Loucy (cell line): ENCODE measurements around the gene PRUNE2.
A peak's percentile ranks its signal among the peaks of the same experiment; 100 is the strongest.

Experiments used
- H2AFZ ChIP-seq: fragments of 200-600 bp; sonication (generic); 2 replicates; pipeline ENCODE4 v1.6.0; 2016; ENCODE audit warnings: antibody characterized with exemption, mild to moderate bottlenecking, low read length, moderate library complexity
- H3F3A ChIP-seq: fragments of 200-600 bp; 2 replicates; pipeline ENCODE4 v1.6.0; 2016; ENCODE audit warnings: antibody characterized with exemption, low read depth, mild to moderate bottlenecking
- H3K27me3 ChIP-seq: fragments of 200-600 bp; sonication (generic); 2 replicates; pipeline ENCODE4 v1.6.1; 2014; ENCODE audit warnings: low read length, mild to moderate bottlenecking; ENCODE audit not compliant: insufficient read depth, poor library complexity, severe bottlenecking
- H3K36me3 ChIP-seq: fragments of 200-600 bp; sonication (generic); 2 replicates; pipeline ENCODE4 v1.6.1; 2016; ENCODE audit warnings: low read length; ENCODE audit not compliant: insufficient read depth
- H3K4me1 ChIP-seq: fragments of 200-600 bp; sonication (generic); 2 replicates; pipeline ENCODE4 v1.5.1; 2014; ENCODE audit warnings: low read length, mild to moderate bottlenecking; ENCODE audit not compliant: insufficient read depth, poor library complexity, severe bottlenecking
- H3K4me2 ChIP-seq: fragments of 200-600 bp; sonication (generic); 2 replicates; pipeline ENCODE4 v1.6.0; 2014; ENCODE audit warnings: antibody characterized with exemption, low read length, low read depth, mild to moderate bottlenecking; ENCODE audit not compliant: poor library complexity, severe bottlenecking
- H3K4me3 ChIP-seq: fragments of 200-600 bp; sonication (generic); 2 replicates; pipeline ENCODE4 v1.5.1; 2014; ENCODE audit warnings: low read length, mild to moderate bottlenecking, mixed read lengths; ENCODE audit not compliant: poor library complexity, severe bottlenecking
- H3K79me2 ChIP-seq: fragments of 200-600 bp; sonication (generic); 2 replicates; pipeline ENCODE4 v1.6.1; 2014; ENCODE audit warnings: low read length; ENCODE audit not compliant: insufficient read depth
- H3K9ac ChIP-seq: fragments of 200-600 bp; sonication (generic); 2 replicates; pipeline ENCODE4 v1.6.0; 2014; ENCODE audit warnings: mild to moderate bottlenecking, low read depth, low read length, moderate library complexity; ENCODE audit not compliant: poor library complexity, severe bottlenecking
- H3K9me2 ChIP-seq: fragments of 200-600 bp; sonication (generic); replicated peaks from 2 replicates; pipeline ENCODE4 v1.6.1; 2016; ENCODE audit warnings: low read depth, low read length, mixed read lengths
- H3K9me3 ChIP-seq: fragments of 200-600 bp; sonication (generic); 2 replicates; pipeline ENCODE4 v1.6.1; 2014; ENCODE audit warnings: mild to moderate bottlenecking, antibody characterized with exemption, low read length, low read depth; ENCODE audit not compliant: insufficient read depth
- H4K20me1 ChIP-seq: fragments of 200-600 bp; sonication (generic); 2 replicates; pipeline ENCODE4 v1.6.0; 2014; ENCODE audit warnings: antibody characterized with exemption, low read length, mild to moderate bottlenecking; ENCODE audit not compliant: insufficient read depth, poor library complexity, severe bottlenecking
- EZH2phosphoT487 ChIP-seq: fragments of 200-600 bp; IDR thresholded peaks from 2 replicates; pipeline ENCODE4 v1.6.1; 2018; ENCODE audit warnings: antibody characterized with exemption, mild to moderate bottlenecking, moderate library complexity, borderline replicate concordance
- TF ChIP-seq, protein P1 (sequence below): fragments of 200-600 bp; sonication (generic); conservative IDR thresholded peaks from 2 replicates; pipeline ENCODE4 v1.5.1; 2014; ENCODE audit warnings: mild to moderate bottlenecking, antibody characterized with exemption, low read length

Gene PRUNE2

DNA sequence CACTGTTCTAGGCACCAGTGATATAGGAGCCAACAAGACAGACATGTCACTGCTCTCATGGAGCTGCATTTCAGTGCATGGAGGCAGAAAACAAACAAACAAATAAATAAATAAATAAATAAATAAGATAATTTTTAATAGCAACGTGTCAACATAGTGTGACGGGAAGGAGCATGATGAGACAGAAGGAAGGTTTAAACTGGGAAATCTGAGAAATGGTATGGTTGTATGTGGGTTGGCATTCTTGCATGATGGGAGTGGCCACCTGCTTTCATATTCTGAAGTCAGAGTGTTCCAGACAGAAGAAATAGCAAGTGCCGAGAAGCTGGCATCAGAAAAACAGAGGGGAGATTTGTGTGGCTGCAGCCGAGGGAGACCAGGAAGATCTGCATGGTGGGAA, 141.8 kb downstream of the PRUNE2 start, which contains the start of gene PCA3:
Gene PCA3 (plus strand): TSS at position 301 of the 400 bp plus-strand sequence.
- Histone ChIP-seq H3K79me2 (no peaks in the 10 kb centered on the region), H3F3A (no peaks in the 10 kb centered on the region), H3K4me2 (no peak within 1 kb of the TSS), H2AFZ (no peak within 1 kb of the TSS), H3K9me2 (no peaks in the 10 kb centered on the region), H3K4me1 (no peaks in the 10 kb centered on the region), H3K4me3 (no peak within 1 kb of the TSS), H3K36me3 (no peaks in the 10 kb centered on the region), H4K20me1 (no peaks in the 10 kb centered on the region), H3K27me3 (no peaks in the 10 kb centered on the region), H3K9ac (no peak within 1 kb of the TSS), H3K9me3 (no peaks in the 10 kb centered on the region)
- TF ChIP-seq EZH2phosphoT487: no peak
- TF ChIP-seq, protein P1, sequence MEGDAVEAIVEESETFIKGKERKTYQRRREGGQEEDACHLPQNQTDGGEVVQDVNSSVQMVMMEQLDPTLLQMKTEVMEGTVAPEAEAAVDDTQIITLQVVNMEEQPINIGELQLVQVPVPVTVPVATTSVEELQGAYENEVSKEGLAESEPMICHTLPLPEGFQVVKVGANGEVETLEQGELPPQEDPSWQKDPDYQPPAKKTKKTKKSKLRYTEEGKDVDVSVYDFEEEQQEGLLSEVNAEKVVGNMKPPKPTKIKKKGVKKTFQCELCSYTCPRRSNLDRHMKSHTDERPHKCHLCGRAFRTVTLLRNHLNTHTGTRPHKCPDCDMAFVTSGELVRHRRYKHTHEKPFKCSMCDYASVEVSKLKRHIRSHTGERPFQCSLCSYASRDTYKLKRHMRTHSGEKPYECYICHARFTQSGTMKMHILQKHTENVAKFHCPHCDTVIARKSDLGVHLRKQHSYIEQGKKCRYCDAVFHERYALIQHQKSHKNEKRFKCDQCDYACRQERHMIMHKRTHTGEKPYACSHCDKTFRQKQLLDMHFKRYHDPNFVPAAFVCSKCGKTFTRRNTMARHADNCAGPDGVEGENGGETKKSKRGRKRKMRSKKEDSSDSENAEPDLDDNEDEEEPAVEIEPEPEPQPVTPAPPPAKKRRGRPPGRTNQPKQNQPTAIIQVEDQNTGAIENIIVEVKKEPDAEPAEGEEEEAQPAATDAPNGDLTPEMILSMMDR: no peak

DNA sequence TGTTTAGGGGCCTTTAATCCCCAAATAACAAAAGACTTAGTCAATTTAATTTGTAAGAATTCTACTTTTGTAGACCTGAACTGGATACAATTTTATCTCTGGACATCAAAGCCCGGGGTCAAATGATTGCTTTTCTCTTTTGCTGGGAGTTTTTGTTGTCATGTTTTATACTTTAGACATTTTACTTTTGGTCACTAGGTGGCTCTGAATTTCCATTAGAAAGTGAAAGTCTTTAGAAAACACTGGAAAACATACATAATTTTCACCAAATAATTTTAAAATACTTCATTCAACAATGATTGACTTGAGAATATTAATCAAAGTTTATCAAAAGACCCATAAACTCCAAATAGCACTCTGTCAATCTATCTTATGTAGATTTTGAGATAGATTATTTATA, 144.5 kb downstream of the PRUNE2 start:
- Histone ChIP-seq H3K4me3 (peak overlapping the region; percentile 12), H2AFZ (peak overlapping the region; percentile 37; the same call in 1 of the 2 replicates), H3K4me1 (no peaks in the 10 kb centered on the region), H3K79me2 (no peaks in the 10 kb centered on the region), H3K9ac (no peak overlapping the region), H3K9me3 (no peaks in the 10 kb centered on the region), H3F3A (no peaks in the 10 kb centered on the region), H3K9me2 (no peaks in the 10 kb centered on the region), H3K4me2 (peak overlapping the region; percentile 21), H4K20me1 (no peaks in the 10 kb centered on the region), H3K36me3 (no peaks in the 10 kb centered on the region), H3K27me3 (no peaks in the 10 kb centered on the region)
- no peak for TF ChIP-seq EZH2phosphoT487
- TF ChIP-seq, protein P1: peak; percentile 75

DNA sequence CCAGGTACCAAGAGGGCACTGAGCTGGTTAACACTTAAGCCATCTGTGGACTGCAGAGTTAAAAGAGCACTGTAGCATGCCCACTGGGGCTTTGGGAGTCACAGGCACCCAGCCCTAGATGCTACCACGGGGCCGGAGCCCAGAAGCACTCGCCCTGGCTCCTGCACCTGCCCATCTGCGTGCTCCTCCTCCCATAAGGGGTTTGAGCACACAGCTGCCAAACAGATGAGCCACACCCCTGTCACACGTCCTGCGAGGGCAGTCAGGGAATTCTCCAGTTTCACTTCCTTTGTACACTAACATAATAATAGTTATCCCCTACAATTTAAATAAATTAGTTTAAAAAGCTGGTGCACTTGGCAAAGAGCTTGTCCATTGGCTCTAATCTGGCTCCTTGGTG, 146.2 kb downstream of the PRUNE2 start:
- no peak overlapping the region for H3K4me2 ChIP-seq
- no peak overlapping the region for H3K4me3 ChIP-seq
- no peaks in the 10 kb centered on the region for H3F3A ChIP-seq
- H2AFZ ChIP-seq: no peak overlapping the region
- no peaks in the 10 kb centered on the region for H3K9me3 ChIP-seq
- no peaks in the 10 kb centered on the region for H3K27me3 ChIP-seq
- peaks cover 6% of the 10 kb centered on the region for H3K4me1 ChIP-seq
- TF ChIP-seq, protein P1: no peak
- no peak for TF ChIP-seq EZH2phosphoT487
- no peaks in the 10 kb centered on the region for H4K20me1 ChIP-seq
- H3K9me2 ChIP-seq: no peaks in the 10 kb centered on the region
- no peaks in the 10 kb centered on the region for H3K79me2 ChIP-seq
- H3K36me3 ChIP-seq: no peaks in the 10 kb centered on the region
- no peak overlapping the region for H3K9ac ChIP-seq
